Osteocyte (in vitro differentiated cells): ENCODE measurements around the gene ANAPC2. TPM values are rescaled to one million over a fixed set of nuclear protein-coding genes. Genes with fewer than 3 reads are reported as not detected.

Experiments used
- DNase-seq: peaks from one replicate; pipeline ENCODE4 v3.0.0; 2021; ENCODE audit warnings: mixed read lengths; ENCODE audit not compliant: unreplicated experiment; ENCODE audit errors: extremely low spot score
- H3K27ac Mint-ChIP-seq: one replicate; pipeline ENCODE4 v1.8.0; 2021; ENCODE audit warnings: mild to moderate bottlenecking, mixed read lengths; ENCODE audit not compliant: unreplicated experiment
- H3K27me3 Mint-ChIP-seq: one replicate; pipeline ENCODE4 v1.8.0; 2021; ENCODE audit warnings: mixed read lengths; ENCODE audit not compliant: unreplicated experiment
- H3K36me3 Mint-ChIP-seq: one replicate; pipeline ENCODE4 v1.8.0; 2021; ENCODE audit warnings: mixed read lengths; ENCODE audit not compliant: unreplicated experiment
- H3K4me1 Mint-ChIP-seq: one replicate; pipeline ENCODE4 v1.8.0; 2021; ENCODE audit warnings: mixed read lengths; ENCODE audit not compliant: unreplicated experiment
- H3K4me3 Mint-ChIP-seq: one replicate; pipeline ENCODE4 v1.8.0; 2021; ENCODE audit warnings: mild to moderate bottlenecking, moderate library complexity, mixed read lengths; ENCODE audit not compliant: unreplicated experiment
- H3K9me3 Mint-ChIP-seq: one replicate; pipeline ENCODE4 v1.8.0; 2021; ENCODE audit warnings: mixed read lengths; ENCODE audit not compliant: unreplicated experiment
- total RNA-seq: library from RNA; stranded (reverse); gene quantifications from 2 replicates; pipeline ENCODE4 v1.2.1, GENCODE V29; 2021
- TF ChIP-seq, protein P1 (sequence below): fragments of 200-600 bp; sonication (generic); IDR thresholded peaks from 2 replicates; pipeline ENCODE4 v1.5.0; 2021; ENCODE audit warnings: antibody characterized with exemption, mild to moderate bottlenecking, moderate library complexity

The ANAPC2 gene
- total RNA-seq, 1 donor from 2014 or later, result 61.0 TPM

DNA sequence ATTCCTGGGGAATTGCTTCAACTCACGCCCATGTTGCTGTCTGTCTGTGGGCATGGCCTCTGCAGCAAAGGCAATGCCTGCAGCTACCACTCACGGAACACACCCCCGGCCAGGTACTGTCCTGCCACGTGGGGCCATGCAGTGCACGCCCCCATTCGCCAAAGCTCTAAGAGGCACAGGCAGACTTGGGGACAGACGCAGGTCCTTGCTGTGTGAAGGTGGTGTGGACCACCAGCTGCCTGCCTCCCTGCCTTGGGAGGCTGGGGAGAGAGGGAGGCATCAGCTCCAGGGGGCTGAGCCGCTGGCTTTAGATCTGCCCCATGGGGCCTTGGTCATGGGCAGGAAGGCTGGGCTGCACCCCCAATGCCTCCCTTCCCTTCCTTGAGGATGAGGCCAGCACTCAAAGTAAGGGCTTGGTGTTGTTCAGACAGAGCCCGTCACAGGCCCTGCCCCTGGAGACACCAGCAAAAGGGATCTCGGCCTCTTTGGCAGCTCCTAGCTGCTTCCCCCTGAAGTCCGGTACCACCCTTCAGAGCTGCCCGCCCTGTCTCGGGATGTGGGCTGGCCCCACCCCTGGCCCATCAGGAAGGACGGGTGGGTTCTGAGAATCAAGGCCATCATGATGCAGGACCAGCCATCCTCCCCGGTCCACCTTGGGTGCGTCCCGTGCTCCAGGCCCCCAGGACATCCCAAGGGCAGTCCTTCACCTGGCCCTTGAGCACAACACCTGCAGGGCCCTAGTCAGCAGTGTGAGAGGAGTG is 47.1 kb downstream of the ANAPC2 start:
- Mint-ChIP-seq H3K4me1 (no peaks in the 10 kb centered on the region), H3K36me3 (no peaks in the 10 kb centered on the region), H3K27me3 (peaks cover 32% of the 10 kb centered on the region), H3K27ac (no peak overlapping the region), H3K9me3 (no peaks in the 10 kb centered on the region), H3K4me3 (no peak overlapping the region)
- TF ChIP-seq, protein P1, sequence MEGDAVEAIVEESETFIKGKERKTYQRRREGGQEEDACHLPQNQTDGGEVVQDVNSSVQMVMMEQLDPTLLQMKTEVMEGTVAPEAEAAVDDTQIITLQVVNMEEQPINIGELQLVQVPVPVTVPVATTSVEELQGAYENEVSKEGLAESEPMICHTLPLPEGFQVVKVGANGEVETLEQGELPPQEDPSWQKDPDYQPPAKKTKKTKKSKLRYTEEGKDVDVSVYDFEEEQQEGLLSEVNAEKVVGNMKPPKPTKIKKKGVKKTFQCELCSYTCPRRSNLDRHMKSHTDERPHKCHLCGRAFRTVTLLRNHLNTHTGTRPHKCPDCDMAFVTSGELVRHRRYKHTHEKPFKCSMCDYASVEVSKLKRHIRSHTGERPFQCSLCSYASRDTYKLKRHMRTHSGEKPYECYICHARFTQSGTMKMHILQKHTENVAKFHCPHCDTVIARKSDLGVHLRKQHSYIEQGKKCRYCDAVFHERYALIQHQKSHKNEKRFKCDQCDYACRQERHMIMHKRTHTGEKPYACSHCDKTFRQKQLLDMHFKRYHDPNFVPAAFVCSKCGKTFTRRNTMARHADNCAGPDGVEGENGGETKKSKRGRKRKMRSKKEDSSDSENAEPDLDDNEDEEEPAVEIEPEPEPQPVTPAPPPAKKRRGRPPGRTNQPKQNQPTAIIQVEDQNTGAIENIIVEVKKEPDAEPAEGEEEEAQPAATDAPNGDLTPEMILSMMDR, result no peak
- peak; percentile 80 for DNase-seq

DNA sequence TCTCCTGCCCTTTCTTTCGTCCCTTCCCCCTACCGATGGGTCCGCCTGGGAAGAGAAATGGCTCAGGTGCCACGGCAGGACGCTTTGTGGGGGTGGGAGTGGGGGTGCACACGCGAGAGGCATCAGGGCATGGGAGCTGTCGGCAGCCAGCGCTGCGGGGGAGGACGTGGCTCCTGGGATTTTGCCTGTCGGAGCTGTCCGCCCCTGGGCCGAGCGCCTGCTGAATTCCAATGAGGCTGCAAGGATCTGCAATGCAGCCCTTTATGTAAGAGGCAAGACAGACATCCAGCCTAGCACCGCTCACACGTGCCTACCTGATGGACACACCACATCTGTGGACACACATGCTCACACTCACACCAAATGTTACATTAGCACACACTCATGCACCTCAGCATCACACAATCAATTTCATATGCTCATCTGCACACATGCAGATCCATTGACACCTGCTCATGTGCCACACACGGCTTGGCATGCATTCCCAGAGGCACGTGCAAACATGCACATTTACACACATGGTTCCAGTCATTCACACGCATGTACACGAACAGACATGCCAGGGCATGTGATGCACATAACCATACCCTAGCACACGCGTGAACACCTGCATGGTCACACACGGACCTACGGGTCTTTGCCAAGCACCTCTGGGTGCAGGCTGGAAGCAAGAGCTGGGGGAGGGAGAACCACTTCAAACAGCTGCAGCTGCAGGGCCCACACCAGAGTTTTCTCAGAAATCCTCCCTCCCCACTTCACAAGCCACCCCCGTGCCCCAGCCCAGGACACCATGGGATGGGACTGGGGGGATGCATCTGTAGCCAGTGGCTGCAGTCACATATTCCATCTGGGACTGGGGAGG is 48.0 kb downstream of the ANAPC2 start:
- DNase-seq, result peak; percentile 77
- Mint-ChIP-seq H3K36me3 (no peaks in the 10 kb centered on the region), H3K27ac (no peak overlapping the region), H3K4me3 (no peak overlapping the region), H3K4me1 (no peaks in the 10 kb centered on the region), H3K27me3 (peaks cover 35% of the 10 kb centered on the region), H3K9me3 (no peaks in the 10 kb centered on the region)
- TF ChIP-seq, protein P1, result no peak

DNA sequence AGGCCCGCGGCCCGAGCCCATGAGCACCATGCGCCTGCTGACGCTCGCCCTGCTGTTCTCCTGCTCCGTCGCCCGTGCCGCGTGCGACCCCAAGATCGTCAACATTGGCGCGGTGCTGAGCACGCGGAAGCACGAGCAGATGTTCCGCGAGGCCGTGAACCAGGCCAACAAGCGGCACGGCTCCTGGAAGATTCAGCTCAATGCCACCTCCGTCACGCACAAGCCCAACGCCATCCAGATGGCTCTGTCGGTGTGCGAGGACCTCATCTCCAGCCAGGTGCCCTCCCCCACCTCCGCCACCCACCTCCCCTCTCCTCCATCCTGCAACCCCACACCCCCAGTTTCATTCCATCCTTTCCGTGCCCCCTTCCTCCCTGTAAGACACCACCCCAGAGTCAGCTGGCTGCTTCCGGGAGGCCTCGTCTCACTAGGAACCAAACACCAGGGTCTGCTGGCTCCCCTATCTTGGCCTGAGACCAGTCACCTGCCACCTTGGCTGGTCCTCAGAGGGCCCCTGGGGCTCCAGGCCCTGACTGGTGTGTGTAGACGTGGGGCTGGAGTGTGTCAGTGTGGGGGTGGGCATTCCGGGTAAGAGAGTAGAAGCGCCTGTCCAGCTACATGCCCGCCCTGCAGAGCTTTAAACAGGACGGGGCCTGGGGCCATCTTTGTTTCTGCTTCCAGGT is 48.8 kb downstream of the ANAPC2 start:
- TF ChIP-seq, protein P1, result no peak
- H3K4me3 Mint-ChIP-seq, result no peak overlapping the region
- H3K27me3 Mint-ChIP-seq, result peaks cover 35% of the 10 kb centered on the region
- no peaks in the 10 kb centered on the region for H3K36me3 Mint-ChIP-seq
- H3K9me3 Mint-ChIP-seq, result no peaks in the 10 kb centered on the region
- no peak overlapping the region for H3K27ac Mint-ChIP-seq
- peak; percentile 79 for DNase-seq
- H3K4me1 Mint-ChIP-seq, result no peaks in the 10 kb centered on the region

DNA sequence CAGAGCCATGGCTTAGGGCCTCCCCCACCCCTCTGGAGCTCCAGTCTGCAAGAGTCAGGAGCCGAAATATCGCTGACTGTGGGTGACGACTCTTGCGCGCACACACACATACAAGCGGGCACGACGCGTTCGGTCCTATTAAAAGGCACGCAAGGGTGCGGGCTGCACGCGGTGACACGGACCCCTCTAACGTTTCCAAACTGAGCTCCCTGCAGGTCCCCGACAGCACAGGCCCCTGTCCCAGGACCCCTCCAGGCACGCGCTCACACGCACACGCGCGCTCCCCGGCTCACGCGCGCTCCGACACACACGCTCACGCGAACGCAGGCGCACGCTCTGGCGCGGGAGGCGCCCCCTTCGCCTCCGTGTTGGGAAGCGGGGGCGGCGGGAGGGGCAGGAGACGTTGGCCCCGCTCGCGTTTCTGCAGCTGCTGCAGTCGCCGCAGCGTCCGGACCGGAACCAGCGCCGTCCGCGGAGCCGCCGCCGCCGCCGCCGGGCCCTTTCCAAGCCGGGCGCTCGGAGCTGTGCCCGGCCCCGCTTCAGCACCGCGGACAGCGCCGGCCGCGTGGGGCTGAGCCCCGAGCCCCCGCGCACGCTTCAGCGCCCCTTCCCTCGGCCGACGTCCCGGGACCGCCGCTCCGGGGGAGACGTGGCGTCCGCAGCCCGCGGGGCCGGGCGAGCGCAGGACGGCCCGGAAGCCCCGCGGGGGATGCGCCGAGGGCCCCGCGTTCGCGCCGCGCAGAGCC is 49.5 kb downstream of the ANAPC2 start, which contains the start of gene GRIN1:
TSS of gene GRIN1 (plus strand) at position 433 of the 746 bp plus-strand sequence. CDS start 333 bp downstream, outside the sequence.
- H3K4me3 Mint-ChIP-seq, result no peak within 1 kb of the TSS
- peak; percentile 86 for DNase-seq
- H3K36me3 Mint-ChIP-seq, result no peaks in the 10 kb centered on the region
- no peaks in the 10 kb centered on the region for H3K4me1 Mint-ChIP-seq
- no peaks in the 10 kb centered on the region for H3K9me3 Mint-ChIP-seq
- TF ChIP-seq, protein P1, result no peak
- peaks cover 35% of the 10 kb centered on the region for H3K27me3 Mint-ChIP-seq
- no peak within 1 kb of the TSS for H3K27ac Mint-ChIP-seq
